Measurements from ENCODE around the gene CPB1. TPM values are rescaled to one million over a fixed set of nuclear protein-coding genes. Genes with fewer than 3 reads are reported as not detected.

The CPB1 gene
- total and polyA plus RNA-seq, 4 donors = 0.20 to 0.75 (median 0.57) TPM; not detected in 1

- Histone ChIP-seq H3K27ac (ENCODE audit: low read depth in 1 of 2, low read length in 2 of 2) (no peak overlapping the region), H3K9me3 (ENCODE audit: control insufficient read depth in 4 of 4, low read length in 3 of 4) (no peaks in the 10 kb centered on the region), H3K4me1 (ENCODE audit: control insufficient read depth in 4 of 4, insufficient read depth in 4 of 4, low read length in 3 of 4) (no peaks in the 10 kb centered on the region), H3K9ac (ENCODE audit: low read depth in 1 of 2, low read length in 2 of 2) (no peak overlapping the region), H3K4me3 (ENCODE audit: low read depth in 1 of 3, low read length in 3 of 3) (no peak overlapping the region), H3K36me3 (ENCODE audit: control insufficient read depth in 4 of 4, insufficient read depth in 3 of 4, low read depth in 1 of 4, low read length in 3 of 4) (no peaks in the 10 kb centered on the region), H3K27me3 (ENCODE audit: control insufficient read depth in 4 of 4, insufficient read depth in 4 of 4, low read length in 3 of 4) (peaks cover 0 to 2% (median 0%) of the 10 kb centered on the region in 4 donors)
- no peak for DNase-seq (ENCODE audit: low spot score)
- no peak for TF ChIP-seq NR2F2 (IDR thresholded peaks at IDR 0.05)
- TF ChIP-seq RXRA (IDR thresholded peaks at IDR 0.05) = no peak
- TF ChIP-seq, protein P1, sequence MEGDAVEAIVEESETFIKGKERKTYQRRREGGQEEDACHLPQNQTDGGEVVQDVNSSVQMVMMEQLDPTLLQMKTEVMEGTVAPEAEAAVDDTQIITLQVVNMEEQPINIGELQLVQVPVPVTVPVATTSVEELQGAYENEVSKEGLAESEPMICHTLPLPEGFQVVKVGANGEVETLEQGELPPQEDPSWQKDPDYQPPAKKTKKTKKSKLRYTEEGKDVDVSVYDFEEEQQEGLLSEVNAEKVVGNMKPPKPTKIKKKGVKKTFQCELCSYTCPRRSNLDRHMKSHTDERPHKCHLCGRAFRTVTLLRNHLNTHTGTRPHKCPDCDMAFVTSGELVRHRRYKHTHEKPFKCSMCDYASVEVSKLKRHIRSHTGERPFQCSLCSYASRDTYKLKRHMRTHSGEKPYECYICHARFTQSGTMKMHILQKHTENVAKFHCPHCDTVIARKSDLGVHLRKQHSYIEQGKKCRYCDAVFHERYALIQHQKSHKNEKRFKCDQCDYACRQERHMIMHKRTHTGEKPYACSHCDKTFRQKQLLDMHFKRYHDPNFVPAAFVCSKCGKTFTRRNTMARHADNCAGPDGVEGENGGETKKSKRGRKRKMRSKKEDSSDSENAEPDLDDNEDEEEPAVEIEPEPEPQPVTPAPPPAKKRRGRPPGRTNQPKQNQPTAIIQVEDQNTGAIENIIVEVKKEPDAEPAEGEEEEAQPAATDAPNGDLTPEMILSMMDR (IDR thresholded peaks at IDR 0.05; ENCODE audit: low read depth, low read length, missing input control) = peak; percentile 74
- TF ChIP-seq RAD21 (IDR thresholded peaks at IDR 0.05) = peak; percentile 86 to 88
- TF ChIP-seq, protein P2, sequence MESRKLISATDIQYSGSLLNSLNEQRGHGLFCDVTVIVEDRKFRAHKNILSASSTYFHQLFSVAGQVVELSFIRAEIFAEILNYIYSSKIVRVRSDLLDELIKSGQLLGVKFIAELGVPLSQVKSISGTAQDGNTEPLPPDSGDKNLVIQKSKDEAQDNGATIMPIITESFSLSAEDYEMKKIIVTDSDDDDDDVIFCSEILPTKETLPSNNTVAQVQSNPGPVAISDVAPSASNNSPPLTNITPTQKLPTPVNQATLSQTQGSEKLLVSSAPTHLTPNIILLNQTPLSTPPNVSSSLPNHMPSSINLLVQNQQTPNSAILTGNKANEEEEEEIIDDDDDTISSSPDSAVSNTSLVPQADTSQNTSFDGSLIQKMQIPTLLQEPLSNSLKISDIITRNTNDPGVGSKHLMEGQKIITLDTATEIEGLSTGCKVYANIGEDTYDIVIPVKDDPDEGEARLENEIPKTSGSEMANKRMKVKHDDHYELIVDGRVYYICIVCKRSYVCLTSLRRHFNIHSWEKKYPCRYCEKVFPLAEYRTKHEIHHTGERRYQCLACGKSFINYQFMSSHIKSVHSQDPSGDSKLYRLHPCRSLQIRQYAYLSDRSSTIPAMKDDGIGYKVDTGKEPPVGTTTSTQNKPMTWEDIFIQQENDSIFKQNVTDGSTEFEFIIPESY (IDR thresholded peaks at IDR 0.05) = no peak
- no peak for TF ChIP-seq EGR1 (IDR thresholded peaks at IDR 0.05; ENCODE audit: low read depth in 2 of 2)
- no peak for TF ChIP-seq JUND (IDR thresholded peaks at IDR 0.05)
- WGBS = 3% methylated on average over 1 of the region's 1 CpG
Observed at GRCh38 chr3:148861277-148861869, 33.8 kb downstream of the CPB1 start.

DNA sequence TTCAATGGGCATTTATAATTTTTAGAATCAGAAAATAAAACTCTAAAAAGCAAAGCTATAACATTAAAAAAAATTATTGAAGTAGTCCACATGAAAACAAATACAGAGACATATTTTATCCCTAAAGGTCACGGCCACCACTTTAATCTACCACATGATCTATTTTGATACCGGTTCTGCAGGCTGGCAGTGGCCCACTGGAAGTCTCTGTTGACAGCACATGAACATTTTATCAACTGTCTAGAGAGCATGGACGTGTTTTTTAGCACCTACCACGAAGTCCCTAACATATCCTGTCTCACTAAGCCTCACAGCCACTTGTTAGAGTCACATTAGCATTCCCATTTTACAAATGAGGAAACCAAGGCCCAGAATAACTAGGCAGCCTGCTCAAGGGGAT, 35.7 kb downstream of the CPB1 start:
- 59% methylated on average over 4 of the region's 4 CpGs for WGBS
- no peak for DNase-seq (ENCODE audit: low spot score)
- Histone ChIP-seq H3K9ac (ENCODE audit: low read depth in 1 of 2, low read length in 2 of 2) (no peak overlapping the region), H3K27ac (ENCODE audit: low read depth in 1 of 2, low read length in 2 of 2) (no peak overlapping the region), H3K4me3 (ENCODE audit: low read depth in 1 of 3, low read length in 3 of 3) (no peak overlapping the region), H3K36me3 (ENCODE audit: control insufficient read depth in 4 of 4, insufficient read depth in 3 of 4, low read depth in 1 of 4, low read length in 3 of 4) (no peaks in the 10 kb centered on the region), H3K9me3 (ENCODE audit: control insufficient read depth in 4 of 4, low read length in 3 of 4) (no peaks in the 10 kb centered on the region), H3K4me1 (ENCODE audit: control insufficient read depth in 4 of 4, insufficient read depth in 4 of 4, low read length in 3 of 4) (no peaks in the 10 kb centered on the region), H3K27me3 (ENCODE audit: control insufficient read depth in 4 of 4, insufficient read depth in 4 of 4, low read length in 3 of 4) (peaks cover 0 to 2% (median 0%) of the 10 kb centered on the region in 4 donors)
- TF ChIP-seq JUND (IDR thresholded peaks at IDR 0.05) = no peak
- no peak for TF ChIP-seq FOXA2 (IDR thresholded peaks at IDR 0.05)
- no peak for TF ChIP-seq TAF1 (conservative IDR thresholded peaks at IDR 0.05)
- TF ChIP-seq RXRA (IDR thresholded peaks at IDR 0.05) = no peak
- TF ChIP-seq EGR1 (IDR thresholded peaks at IDR 0.05; ENCODE audit: low read depth in 2 of 2) = no peak
- TF ChIP-seq YY1 (IDR thresholded peaks at IDR 0.05) = no peak
- no peak for TF ChIP-seq HNF4G (IDR thresholded peaks at IDR 0.05)
- no peak for TF ChIP-seq HNF4A (conservative IDR thresholded peaks at IDR 0.05)
- TF ChIP-seq NR2F2 (IDR thresholded peaks at IDR 0.05) = no peak
- TF ChIP-seq, protein P2 (IDR thresholded peaks at IDR 0.05) = no peak
- TF ChIP-seq, protein P3, sequence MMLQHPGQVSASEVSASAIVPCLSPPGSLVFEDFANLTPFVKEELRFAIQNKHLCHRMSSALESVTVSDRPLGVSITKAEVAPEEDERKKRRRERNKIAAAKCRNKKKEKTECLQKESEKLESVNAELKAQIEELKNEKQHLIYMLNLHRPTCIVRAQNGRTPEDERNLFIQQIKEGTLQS (IDR thresholded peaks at IDR 0.05) = no peak
- TF ChIP-seq, protein P4, sequence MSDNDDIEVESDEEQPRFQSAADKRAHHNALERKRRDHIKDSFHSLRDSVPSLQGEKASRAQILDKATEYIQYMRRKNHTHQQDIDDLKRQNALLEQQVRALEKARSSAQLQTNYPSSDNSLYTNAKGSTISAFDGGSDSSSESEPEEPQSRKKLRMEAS (IDR thresholded peaks at IDR 0.05) = no peak
- TF ChIP-seq SP1 (IDR thresholded peaks at IDR 0.05) = no peak
- TF ChIP-seq, protein P1 (IDR thresholded peaks at IDR 0.05; ENCODE audit: low read depth, low read length, missing input control) = no peak
- no peak for TF ChIP-seq GABPA (IDR thresholded peaks at IDR 0.05 in 1 of 2, conservative IDR thresholded peaks at IDR 0.05 in 1 of 2)
- TF ChIP-seq FOXA1 (IDR thresholded peaks at IDR 0.05) = no peak

Measured in liver (tissue), 9 donors.